Immature natural killer cell (primary cell): ENCODE results near the gene BICRA. TPM values are rescaled to one million over a fixed set of nuclear protein-coding genes. Genes with fewer than 3 reads are reported as not detected.
A peak's percentile ranks its signal among the peaks of the same experiment; 100 is the strongest.
"Not testable (repeated sequence)": the region's sequence is repeated elsewhere in the genome, so short reads cannot be mapped to it uniquely, and the experiment has no call there.

Experiments used
- DNase-seq, 3 donors: peaks; one replicate each; pipeline ENCODE4 v3.0.0; 2022; ENCODE audit warnings: mixed read lengths in 1 of 3
- H3K27ac Mint-ChIP-seq, 6 donors: one replicate each; pipeline ENCODE4 v1.8.0; 2020; ENCODE audit warnings: mixed read lengths in 6 of 6, mild to moderate bottlenecking in 5 of 6, inconsistent platforms in 4 of 6, moderate library complexity in 3 of 6
- H3K27me3 Mint-ChIP-seq, 3 donors: one replicate each; pipeline ENCODE4 v1.8.0; 2020 to 2021; ENCODE audit warnings: low read depth in 3 of 3, mild to moderate bottlenecking in 3 of 3, mixed read lengths in 3 of 3, moderate library complexity in 3 of 3, inconsistent platforms in 1 of 3
- H3K36me3 Mint-ChIP-seq, 3 donors: one replicate each; pipeline ENCODE4 v1.8.0; 2020; ENCODE audit warnings: mixed read lengths in 3 of 3, inconsistent platforms in 2 of 3, mild to moderate bottlenecking in 2 of 3
- H3K4me1 Mint-ChIP-seq, 2 donors: one replicate each; pipeline ENCODE4 v1.8.0; 2020; ENCODE audit warnings: inconsistent platforms in 2 of 2, mild to moderate bottlenecking in 2 of 2, mixed read lengths in 2 of 2, moderate library complexity in 1 of 2
- H3K4me3 Mint-ChIP-seq, 5 donors: one replicate each; pipeline ENCODE4 v1.8.0; 2020; ENCODE audit warnings: mild to moderate bottlenecking in 5 of 5, mixed read lengths in 5 of 5, inconsistent platforms in 3 of 5, moderate library complexity in 3 of 5
- H3K9me3 Mint-ChIP-seq, 6 donors: one replicate each; pipeline ENCODE4 v1.8.0; 2020; ENCODE audit warnings: mild to moderate bottlenecking in 6 of 6, mixed read lengths in 6 of 6, inconsistent platforms in 4 of 6, moderate library complexity in 3 of 6
- polyA plus RNA-seq, 3 donors: library from polyadenylated mRNA; unstranded; fragments of 300-500 nt; fragmentation: Illumina TruSeq; gene quantifications; one replicate each; pipeline ENCODE4 v1.2.3, GENCODE V29; 2021

BICRA gene
- polyA plus RNA-seq, 3 donors from 2014 or later = 0.36 to 1.9 TPM; not detected in 1

GRCh38 chr19:47650700-47651099 lies 41.8 kb downstream of the BICRA start:
- peak overlapping the region; percentile 4 to 75 (median 52) for H3K27ac Mint-ChIP-seq
- peaks cover 0 to 4% (median 2%) of the 10 kb centered on the region in 3 donors for H3K27me3 Mint-ChIP-seq
- H3K4me3 Mint-ChIP-seq = peak overlapping the region in 4 of 5 donors; percentile 4 to 50 (median 44)
- peaks cover 7 to 9% (median 8%) of the 10 kb centered on the region in 3 donors for H3K36me3 Mint-ChIP-seq
- peaks cover 44 to 77% of the 10 kb centered on the region in 2 donors for H3K4me1 Mint-ChIP-seq
- DNase-seq = peak in 2 of 3 donors; percentile 4 to 5
- H3K9me3 Mint-ChIP-seq = no peaks in the 10 kb centered on the region

- Mint-ChIP-seq H3K4me1 (peaks cover 44 to 77% of the 10 kb centered on the region in 2 donors), H3K27me3 (peaks cover 0 to 4% (median 2%) of the 10 kb centered on the region in 3 donors), H3K9me3 (no peaks in the 10 kb centered on the region), H3K27ac (peak overlapping the region; percentile 38 to 75 (median 58)), H3K36me3 (peaks cover 7 to 9% (median 8%) of the 10 kb centered on the region in 3 donors), H3K4me3 (peak overlapping the region in 4 of 5 donors; percentile 3 to 50 (median 44))
- DNase-seq = no peak
These were observed 42.2 kb downstream of the BICRA start for GRCh38 chr19:47651132-47651531.

- Mint-ChIP-seq H3K27me3 (peaks cover 0 to 4% (median 2%) of the 10 kb centered on the region in 3 donors), H3K9me3 (no peaks in the 10 kb centered on the region), H3K27ac (peak overlapping the region in 1 of 6 donors; percentile 23), H3K4me3 (no peak overlapping the region), H3K36me3 (peaks cover 7 to 8% (median 8%) of the 10 kb centered on the region in 3 donors), H3K4me1 (peaks cover 44 to 76% of the 10 kb centered on the region in 2 donors)
- no peak for DNase-seq
These were observed 42.8 kb downstream of the BICRA start for GRCh38 chr19:47651691-47652090.

- peaks cover 3 to 7% (median 5%) of the 10 kb centered on the region in 3 donors for H3K36me3 Mint-ChIP-seq
These were observed 43.4 kb downstream of the BICRA start for GRCh38 chr19:47652285-47652684.

GRCh38 chr19:47653856-47654255 lies 44.9 kb downstream of the BICRA start:
- no peak for DNase-seq
- H3K4me3 Mint-ChIP-seq = no peak overlapping the region
- peaks cover 42 to 66% of the 10 kb centered on the region in 2 donors for H3K4me1 Mint-ChIP-seq
- peak overlapping the region in 1 of 6 donors; percentile 46 for H3K27ac Mint-ChIP-seq
- peaks cover 3 to 5% (median 4%) of the 10 kb centered on the region in 3 donors for H3K36me3 Mint-ChIP-seq
- H3K9me3 Mint-ChIP-seq = no peaks in the 10 kb centered on the region
- H3K27me3 Mint-ChIP-seq = peaks cover 0 to 3% (median 0%) of the 10 kb centered on the region in 3 donors

More at GRCh38 chr19:47652285-47652684, 43.4 kb downstream of the BICRA start:
- no peak for DNase-seq
- H3K27me3 Mint-ChIP-seq = peaks cover 0 to 4% (median 2%) of the 10 kb centered on the region in 3 donors
- H3K27ac Mint-ChIP-seq = peak overlapping the region in 2 of 6 donors; percentile 23 to 50
- no peaks in the 10 kb centered on the region for H3K9me3 Mint-ChIP-seq
- peaks cover 44 to 70% of the 10 kb centered on the region in 2 donors for H3K4me1 Mint-ChIP-seq
- no peak overlapping the region for H3K4me3 Mint-ChIP-seq

- peaks cover 0 to 3% (median 2%) of the 10 kb centered on the region in 3 donors for H3K27me3 Mint-ChIP-seq
- H3K9me3 Mint-ChIP-seq = no peaks in the 10 kb centered on the region
- peaks cover 1 to 8% (median 3%) of the 10 kb centered on the region in 3 donors for H3K36me3 Mint-ChIP-seq
- H3K27ac Mint-ChIP-seq = peak overlapping the region in 1 of 6 donors; percentile 32
- peaks cover 38 to 67% of the 10 kb centered on the region in 2 donors for H3K4me1 Mint-ChIP-seq
- no peak for DNase-seq
- H3K4me3 Mint-ChIP-seq = no peak overlapping the region
These were observed 48.8 kb downstream of the BICRA start for GRCh38 chr19:47657719-47658118.

- Mint-ChIP-seq H3K4me3 (no peak overlapping the region), H3K9me3 (no peaks in the 10 kb centered on the region), H3K27me3 (peaks cover 0 to 2% (median 2%) of the 10 kb centered on the region in 3 donors), H3K36me3 (peaks cover 0 to 4% (median 2%) of the 10 kb centered on the region in 3 donors), H3K4me1 (peaks cover 41 to 64% of the 10 kb centered on the region in 2 donors), H3K27ac (peak overlapping the region in 3 of 6 donors; percentile 24 to 39 (median 27))
- no peak for DNase-seq
These were observed 49.8 kb downstream of the BICRA start for GRCh38 chr19:47658431-47659348.

GRCh38 chr19:47660435-47660832 lies 51.5 kb downstream of the BICRA start:
- Mint-ChIP-seq H3K4me3 (no peak overlapping the region), H3K27me3 (peaks cover 0 to 2% (median 0%) of the 10 kb centered on the region in 3 donors), H3K4me1 (peaks cover 47 to 67% of the 10 kb centered on the region in 2 donors), H3K36me3 (peaks cover 0 to 4% (median 3%) of the 10 kb centered on the region in 3 donors), H3K9me3 (no peaks in the 10 kb centered on the region), H3K27ac (peak overlapping the region in 3 of 6 donors; percentile 21 to 60 (median 40))
- no peak for DNase-seq

GRCh38 chr19:47661161-47661560 lies 52.2 kb downstream of the BICRA start:
- H3K27ac Mint-ChIP-seq = peak overlapping the region in 1 of 6 donors; percentile 61

GRCh38 chr19:47661611-47662010 lies 52.7 kb downstream of the BICRA start:
- peaks cover 53 to 65% of the 10 kb centered on the region in 2 donors for H3K4me1 Mint-ChIP-seq
- H3K36me3 Mint-ChIP-seq = peaks cover 0 to 4% (median 3%) of the 10 kb centered on the region in 3 donors
- H3K27ac Mint-ChIP-seq = peak overlapping the region in 2 of 6 donors; percentile 40 to 61

More at GRCh38 chr19:47661161-47661560, 52.2 kb downstream of the BICRA start:
- H3K4me1 Mint-ChIP-seq = peaks cover 52 to 70% of the 10 kb centered on the region in 2 donors
- H3K4me3 Mint-ChIP-seq = no peak overlapping the region
- DNase-seq = no peak
- H3K27me3 Mint-ChIP-seq = peaks cover 0 to 2% (median 0%) of the 10 kb centered on the region in 3 donors
- no peaks in the 10 kb centered on the region for H3K9me3 Mint-ChIP-seq
- H3K36me3 Mint-ChIP-seq = peaks cover 0 to 4% (median 3%) of the 10 kb centered on the region in 3 donors

GRCh38 chr19:47663435-47663910 lies 54.5 kb downstream of the BICRA start:
- peaks cover 0 to 4% (median 3%) of the 10 kb centered on the region in 3 donors for H3K36me3 Mint-ChIP-seq
- H3K4me1 Mint-ChIP-seq = peaks cover 50 to 59% of the 10 kb centered on the region in 2 donors
- no peaks in the 10 kb centered on the region for H3K9me3 Mint-ChIP-seq
- peak overlapping the region in 3 of 6 donors; percentile 9 to 58 (median 13) for H3K27ac Mint-ChIP-seq
- no peak for DNase-seq
- H3K4me3 Mint-ChIP-seq = no peak overlapping the region
- peaks cover 0 to 2% (median 0%) of the 10 kb centered on the region in 3 donors for H3K27me3 Mint-ChIP-seq

More at GRCh38 chr19:47661611-47662010, 52.7 kb downstream of the BICRA start:
- H3K4me3 Mint-ChIP-seq = no peak overlapping the region
- DNase-seq = no peak
- no peaks in the 10 kb centered on the region for H3K9me3 Mint-ChIP-seq
- H3K27me3 Mint-ChIP-seq = peaks cover 0 to 2% (median 0%) of the 10 kb centered on the region in 3 donors

GRCh38 chr19:47663911-47664771 lies 55.2 kb downstream of the BICRA start:
- Mint-ChIP-seq H3K27me3 (peaks cover 0 to 2% (median 0%) of the 10 kb centered on the region in 3 donors), H3K4me1 (peaks cover 50 to 54% of the 10 kb centered on the region in 2 donors), H3K27ac (peak overlapping the region in 2 of 6 donors; percentile 9 to 76), H3K9me3 (no peaks in the 10 kb centered on the region), H3K4me3 (no peak overlapping the region), H3K36me3 (peaks cover 0 to 4% (median 3%) of the 10 kb centered on the region in 3 donors)
- DNase-seq = no peak

- not testable (repeated sequence) for H3K9me3 Mint-ChIP-seq, H3K36me3 Mint-ChIP-seq, H3K27me3 Mint-ChIP-seq, H3K27ac Mint-ChIP-seq, DNase-seq, H3K4me3 Mint-ChIP-seq
- peaks cover 20 to 22% of the 10 kb centered on the region in 2 donors for H3K4me1 Mint-ChIP-seq
These were observed 59.6 kb downstream of the BICRA start for GRCh38 chr19:47668556-47668955.
